Natural killer cell (primary cell): ENCODE data around the gene GPR12. TPM values are rescaled to one million over a fixed set of nuclear protein-coding genes. Genes with fewer than 3 reads are reported as not detected.

ENCODE experiments used
- ATAC-seq, 3 donors: fragments of 150-1000 bp in 2 of 3; fragments of 200-7000 bp in 1 of 3; cut with Tn5 transposase; 1 replicate in 1 of 3; 2 replicates in 2 of 3; pipeline ENCODE4 v1.10.0; 2021; ENCODE audit warnings: mild to moderate bottlenecking in 2 of 3, moderate library complexity in 2 of 3
- DNase-seq, 2 donors: peaks; one replicate each; pipeline versions ENCODE4 v3.0.0 to v3.0.0-alpha.2; 2013 to 2021; ENCODE audit warnings: mixed read lengths in 1 of 2
- H3K27ac ChIP-seq: one replicate; pipeline ENCODE4 v1.5.1; 2013; ENCODE audit warnings: mild to moderate bottlenecking, low read length
- H3K27me3 ChIP-seq: one replicate; pipeline ENCODE4 v1.6.1; 2013; ENCODE audit warnings: low read length; ENCODE audit not compliant: control insufficient read depth, insufficient read depth
- H3K36me3 ChIP-seq: one replicate; pipeline ENCODE4 v1.6.1; 2013; ENCODE audit warnings: low read length; ENCODE audit not compliant: control insufficient read depth, insufficient read depth
- H3K4me1 ChIP-seq: one replicate; pipeline ENCODE4 v1.6.1; 2013; ENCODE audit warnings: low read length; ENCODE audit not compliant: control insufficient read depth, insufficient read depth
- H3K4me3 ChIP-seq: one replicate; pipeline ENCODE4 v1.5.1; 2013; ENCODE audit warnings: low read length
- H3K9me3 ChIP-seq: one replicate; pipeline ENCODE4 v1.6.1; 2013; ENCODE audit warnings: low read length; ENCODE audit not compliant: control insufficient read depth, insufficient read depth
- H3K27ac Mint-ChIP-seq, 2 donors: one replicate each; pipeline ENCODE4 v1.8.0; 2022; ENCODE audit warnings: mild to moderate bottlenecking in 2 of 2, mixed read lengths in 2 of 2, moderate library complexity in 1 of 2
- H3K27me3 Mint-ChIP-seq, 2 donors: one replicate each; pipeline ENCODE4 v1.8.0; 2022; ENCODE audit warnings: low read depth in 2 of 2, mixed read lengths in 2 of 2
- H3K36me3 Mint-ChIP-seq: one replicate; pipeline ENCODE4 v1.8.0; 2022; ENCODE audit warnings: mixed read lengths
- H3K4me1 Mint-ChIP-seq, 2 donors: one replicate each; pipeline ENCODE4 v1.8.0; 2022; ENCODE audit warnings: mixed read lengths in 2 of 2
- H3K4me3 Mint-ChIP-seq: one replicate; pipeline ENCODE4 v1.8.0; 2022; ENCODE audit warnings: mild to moderate bottlenecking, moderate library complexity, mixed read lengths
- H3K9me3 Mint-ChIP-seq, 2 donors: one replicate each; pipeline ENCODE4 v1.8.0; 2022; ENCODE audit warnings: mixed read lengths in 2 of 2
- WGBS: methylation state at CpG from one replicate; pipeline ENCODE4 v1.1.7; 2013; ENCODE audit warnings: missing lambda C conversion rate; ENCODE audit not compliant: insufficient coverage; 5-methylcytosine and 5-hydroxymethylcytosine counted together
- intact Hi-C: fragments of 100-400 bp; cut with micrococcal nuclease; formaldehyde crosslinking; loops from one replicate; pipeline ENCODE4 v1.14.2; 2022
- total RNA-seq, 4 donors: library from RNA; stranded (reverse); fragments of 120-200 nt in 1 of 4; gene quantifications; one replicate each; pipeline versions ENCODE4 v1.2.3 to v1.2.4, GENCODE V29; 2013 to 2022
- TF ChIP-seq, protein P1 (sequence below): fragments of 200-600 bp; IDR thresholded peaks from one replicate; pipeline ENCODE4 v1.8.0; 2022; ENCODE audit warnings: antibody characterized with exemption

The GPR12 gene
- total RNA-seq, 3 donors from 2014 or later (not counting 1 experiment from before 2014, with no cell fraction given) = not detected

DNA sequence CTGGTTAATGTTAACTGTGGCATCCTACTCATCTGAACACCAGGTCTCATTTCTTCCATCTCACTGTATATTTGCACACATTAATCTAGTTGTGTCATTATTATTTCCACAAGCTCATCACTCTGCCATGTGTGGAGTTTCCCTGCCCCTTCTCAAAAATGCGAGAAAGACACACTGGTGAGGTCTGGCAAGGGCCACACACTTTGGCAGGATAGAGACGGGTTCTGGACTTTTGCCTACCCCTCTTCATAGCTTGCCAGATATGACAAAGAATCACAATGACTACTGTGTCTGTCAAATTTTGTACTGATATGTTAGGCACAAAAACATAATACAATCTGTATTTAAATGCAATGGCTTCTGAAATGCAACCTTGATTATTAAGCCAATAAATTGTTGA, 12.9 kb downstream of the GPR12 start:
- H3K4me3 Mint-ChIP-seq = no peak overlapping the region
- ATAC-seq = no peak
- no peaks in the 10 kb centered on the region for H3K4me1 ChIP-seq
- intact Hi-C loops = no loop called here
- H3K36me3 Mint-ChIP-seq = no peaks in the 10 kb centered on the region
- WGBS = 84% methylated on average over 2 of the region's 2 CpGs
- H3K9me3 Mint-ChIP-seq = no peaks in the 10 kb centered on the region
- H3K36me3 ChIP-seq = no peaks in the 10 kb centered on the region
- H3K27ac ChIP-seq = no peak overlapping the region
- H3K9me3 ChIP-seq = no peaks in the 10 kb centered on the region
- H3K4me3 ChIP-seq = no peak overlapping the region
- H3K27ac Mint-ChIP-seq = no peak overlapping the region
- H3K27me3 ChIP-seq = peaks cover 3% of the 10 kb centered on the region
- no peak for DNase-seq
- H3K4me1 Mint-ChIP-seq = no peaks in the 10 kb centered on the region
- TF ChIP-seq, protein P1, sequence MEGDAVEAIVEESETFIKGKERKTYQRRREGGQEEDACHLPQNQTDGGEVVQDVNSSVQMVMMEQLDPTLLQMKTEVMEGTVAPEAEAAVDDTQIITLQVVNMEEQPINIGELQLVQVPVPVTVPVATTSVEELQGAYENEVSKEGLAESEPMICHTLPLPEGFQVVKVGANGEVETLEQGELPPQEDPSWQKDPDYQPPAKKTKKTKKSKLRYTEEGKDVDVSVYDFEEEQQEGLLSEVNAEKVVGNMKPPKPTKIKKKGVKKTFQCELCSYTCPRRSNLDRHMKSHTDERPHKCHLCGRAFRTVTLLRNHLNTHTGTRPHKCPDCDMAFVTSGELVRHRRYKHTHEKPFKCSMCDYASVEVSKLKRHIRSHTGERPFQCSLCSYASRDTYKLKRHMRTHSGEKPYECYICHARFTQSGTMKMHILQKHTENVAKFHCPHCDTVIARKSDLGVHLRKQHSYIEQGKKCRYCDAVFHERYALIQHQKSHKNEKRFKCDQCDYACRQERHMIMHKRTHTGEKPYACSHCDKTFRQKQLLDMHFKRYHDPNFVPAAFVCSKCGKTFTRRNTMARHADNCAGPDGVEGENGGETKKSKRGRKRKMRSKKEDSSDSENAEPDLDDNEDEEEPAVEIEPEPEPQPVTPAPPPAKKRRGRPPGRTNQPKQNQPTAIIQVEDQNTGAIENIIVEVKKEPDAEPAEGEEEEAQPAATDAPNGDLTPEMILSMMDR = no peak
- peaks cover 5 to 27% of the 10 kb centered on the region in 2 donors for H3K27me3 Mint-ChIP-seq

DNA sequence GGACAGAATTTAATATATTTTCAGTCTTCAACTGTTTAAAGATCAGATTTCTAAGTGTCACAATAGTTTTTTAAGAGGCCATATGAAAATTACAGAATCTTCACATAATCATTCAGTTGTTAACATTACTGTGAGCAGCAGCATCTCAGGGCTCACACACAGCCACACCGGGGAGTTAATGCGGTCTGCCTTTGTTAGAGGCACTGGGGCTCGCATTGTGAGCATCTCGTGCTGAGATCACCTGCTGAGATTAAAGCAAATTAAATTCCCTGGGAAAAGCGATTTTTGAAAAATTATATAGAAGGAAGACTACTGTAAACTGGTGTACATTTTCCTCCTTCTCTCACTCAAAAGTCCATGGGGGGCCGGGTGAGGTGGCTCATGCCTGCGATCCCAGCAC, 16.6 kb downstream of the GPR12 start:
- H3K27ac ChIP-seq = no peak overlapping the region
- no peaks in the 10 kb centered on the region for H3K36me3 ChIP-seq
- no peak for DNase-seq
- Mint-ChIP-seq H3K4me3 (no peak overlapping the region), H3K27ac (no peak overlapping the region), H3K4me1 (no peaks in the 10 kb centered on the region), H3K27me3 (peaks cover 5 to 11% of the 10 kb centered on the region in 2 donors), H3K36me3 (peaks cover 6% of the 10 kb centered on the region), H3K9me3 (peaks cover 0 to 2% of the 10 kb centered on the region in 2 donors)
- H3K9me3 ChIP-seq = no peaks in the 10 kb centered on the region
- ATAC-seq = no peak
- H3K4me1 ChIP-seq = no peaks in the 10 kb centered on the region
- peaks cover 9% of the 10 kb centered on the region for H3K27me3 ChIP-seq
- intact Hi-C loops = no loop called here
- TF ChIP-seq, protein P1 = no peak
- WGBS = 51% methylated on average over 4 of the region's 7 CpGs
- H3K4me3 ChIP-seq = no peak overlapping the region

DNA sequence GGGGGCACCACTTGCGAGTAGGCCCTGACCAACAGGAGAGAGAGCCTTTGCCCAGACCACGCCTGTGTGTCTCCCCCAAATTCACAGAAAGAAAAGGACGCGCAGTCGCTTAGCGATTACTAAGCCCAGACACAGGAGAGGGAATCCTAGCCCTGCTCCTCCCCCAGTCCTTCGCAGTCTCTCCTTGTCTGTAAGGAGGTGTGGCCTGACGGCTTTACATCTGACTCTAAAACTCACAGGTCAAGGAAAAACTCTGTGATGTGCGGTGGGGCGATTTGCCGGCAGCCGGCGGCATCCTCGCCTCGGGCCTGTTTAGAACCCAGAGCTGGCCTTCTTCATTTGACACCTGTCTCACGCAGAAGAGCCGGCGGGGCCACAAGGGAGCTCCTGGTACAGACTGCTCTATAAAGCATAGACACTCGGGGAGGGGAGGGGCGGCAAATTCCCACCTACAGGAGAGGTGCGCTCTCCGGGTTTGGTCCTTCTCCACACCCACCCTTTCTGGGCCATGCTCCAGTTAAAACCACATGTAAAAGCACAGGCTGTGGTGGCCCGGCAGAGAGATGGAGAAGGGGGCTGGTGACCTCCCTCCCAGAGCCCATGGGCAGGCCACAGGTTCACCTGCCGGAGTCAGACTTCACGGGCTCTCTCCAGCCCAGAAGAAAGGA, 17.8 kb downstream of the GPR12 start:
- no peak for DNase-seq
- intact Hi-C loops = no loop called here
- peaks cover 5 to 11% of the 10 kb centered on the region in 2 donors for H3K27me3 Mint-ChIP-seq

More for the DNA sequence above, 17.8 kb downstream of the GPR12 start:
- peaks cover 1 to 3% of the 10 kb centered on the region in 2 donors for H3K9me3 Mint-ChIP-seq
- Histone ChIP-seq H3K36me3 (no peaks in the 10 kb centered on the region), H3K4me1 (no peaks in the 10 kb centered on the region), H3K4me3 (no peak overlapping the region), H3K27ac (no peak overlapping the region), H3K27me3 (peaks cover 9% of the 10 kb centered on the region), H3K9me3 (peaks cover 7% of the 10 kb centered on the region)
- ATAC-seq = no peak
- 49% methylated on average over 24 of the region's 25 CpGs for WGBS
- no peaks in the 10 kb centered on the region for H3K4me1 Mint-ChIP-seq
- H3K4me3 Mint-ChIP-seq = no peak overlapping the region
- H3K27ac Mint-ChIP-seq = no peak overlapping the region
- H3K36me3 Mint-ChIP-seq = peaks cover 6% of the 10 kb centered on the region
- TF ChIP-seq, protein P1 = no peak
